Activated CD8-positive, alpha-beta memory T cell treated with anti-CD3 and anti-CD28 coated beads, Interleukin-2, amount 50 U/mL, for 48 hours (primary cell): ENCODE results near the gene OR1E2.
"Not testable (repeated sequence)": the region's sequence is repeated elsewhere in the genome, so short reads cannot be mapped to it uniquely, and the experiment has no call there.

ENCODE experiments used
- DNase-seq: peaks from one replicate; pipeline ENCODE4 v3.0.0-alpha.2; 2020

OR1E2 gene

DNA sequence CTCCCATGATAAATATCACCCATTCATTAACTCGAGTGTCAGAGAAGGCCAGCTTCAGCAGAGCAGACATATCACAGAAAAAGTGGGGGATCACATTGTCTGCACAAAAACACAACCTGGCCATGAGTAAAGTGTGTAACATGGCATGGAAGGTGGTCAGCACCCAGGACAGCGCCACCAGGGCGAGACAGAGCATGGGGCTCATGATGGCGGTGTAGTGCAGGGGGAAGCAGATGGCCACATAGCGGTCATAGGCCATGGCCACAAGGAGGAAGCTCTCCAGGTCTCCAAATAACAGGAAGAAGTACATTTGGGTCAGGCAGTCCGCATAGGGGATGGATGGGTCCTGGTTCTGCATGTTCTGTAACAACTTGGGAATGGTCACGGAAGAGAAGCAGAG, 35.8 kb downstream of the OR1E2 start:
- DNase-seq: not testable (repeated sequence)

GRCh38 chr17:3389791-3390190, 43.9 kb downstream of the OR1E2 start:
- DNase-seq: no peak

DNA sequence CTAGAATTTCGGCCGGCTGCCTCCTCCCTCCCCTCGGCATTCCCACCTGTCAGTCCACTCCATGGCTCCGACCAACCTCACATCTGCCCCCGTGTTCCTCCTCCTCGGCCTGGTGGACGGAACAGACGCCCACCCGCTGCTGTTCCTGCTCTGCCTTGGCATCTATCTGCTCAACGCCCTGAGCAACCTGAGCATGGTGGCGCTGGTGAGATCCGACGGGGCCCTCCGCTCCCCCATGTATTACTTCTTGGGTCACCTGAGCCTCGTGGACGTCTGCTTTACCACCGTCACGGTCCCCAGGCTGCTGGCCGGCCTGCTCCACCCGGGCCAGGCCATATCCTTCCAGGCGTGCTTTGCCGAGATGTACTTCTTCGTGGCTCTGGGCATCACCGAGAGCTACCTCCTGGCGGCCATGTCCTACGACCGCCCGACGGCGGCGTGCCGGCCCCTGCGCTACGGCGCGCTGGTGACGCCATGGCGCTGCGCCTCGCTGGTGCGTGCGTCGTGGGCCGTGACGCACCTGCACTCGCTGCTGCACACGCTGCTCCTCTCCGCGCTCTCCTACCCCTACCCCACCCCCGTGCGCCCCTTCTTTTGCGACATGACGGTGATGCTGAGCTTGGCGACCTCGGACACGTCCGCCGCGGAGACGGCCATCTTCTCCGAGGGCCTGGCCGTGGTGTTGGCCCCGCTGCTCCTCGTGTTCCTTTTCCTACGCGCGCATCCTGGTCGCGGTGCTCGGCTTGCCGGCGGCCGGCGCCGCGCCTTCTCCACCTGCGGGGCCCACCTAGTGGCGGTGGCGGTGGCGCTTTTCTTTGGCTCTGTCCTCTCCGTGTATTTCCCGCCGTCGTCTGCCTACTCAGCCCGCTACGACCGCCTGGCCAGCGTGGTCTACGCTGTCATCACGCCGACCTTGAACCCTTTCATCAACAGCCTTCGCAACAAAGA, 47.5 kb downstream of the OR1E2 start, which contains the start of gene OR3A2:
OR3A2 (minus strand) TSS at position 440 of the 948 bp plus-strand sequence.
- no peak for DNase-seq
